ENCODE measurements around the gene MARK1. TPM values are rescaled to one million over a fixed set of nuclear protein-coding genes. Genes with fewer than 3 reads are reported as not detected.

The MARK1 gene
- total RNA-seq = 6.8 TPM
- 10 to 100 TPM in 6 of 8 donors, 1 to 10 TPM in 2; 6.5 to 15.3 (median 11.9) TPM for polyA plus RNA-seq (ENCODE audit: insufficient read depth in 1 of 8, insufficient read length in 8 of 8, low replicate concordance in 1 of 8)
- long read RNA-seq, donor 1, partial matches to known transcripts = 0 of 1 reads
- long read RNA-seq, donor 1, other reads (novel, unspliced or antisense) = 0 of 1 reads
- long read RNA-seq, donor 2 = 0 reads
- long read RNA-seq, donor 3 = 0 reads
- long read RNA-seq, donor 4, full-length matches to known transcripts = 1 of 1 reads
- long read RNA-seq, donor 4, partial matches to known transcripts = 0 of 1 reads
- long read RNA-seq, donor 4, other reads (novel, unspliced or antisense) = 0 of 1 reads
- long read RNA-seq, donor 5, full-length matches to known transcripts = 4 of 4 reads
- long read RNA-seq, donor 5, partial matches to known transcripts = 0 of 4 reads
- long read RNA-seq, donor 5, other reads (novel, unspliced or antisense) = 0 of 4 reads
- long read RNA-seq, donor 6 = 0 reads
- long read RNA-seq, donor 7, partial matches to known transcripts = 0 of 1 reads
- long read RNA-seq, donor 7, other reads (novel, unspliced or antisense) = 0 of 1 reads
- long read RNA-seq, donor 8, full-length matches to known transcripts = 3 of 3 reads
- long read RNA-seq, donor 8, partial matches to known transcripts = 0 of 3 reads
- long read RNA-seq, donor 8, other reads (novel, unspliced or antisense) = 0 of 3 reads
- long read RNA-seq, donor 9 = 0 reads
- long read RNA-seq, donor 10, partial matches to known transcripts = 0 of 1 reads
- long read RNA-seq, donor 10, other reads (novel, unspliced or antisense) = 0 of 1 reads
- long read RNA-seq, donor 11, full-length matches to known transcripts = 1 of 1 reads
- long read RNA-seq, donor 11, partial matches to known transcripts = 0 of 1 reads
- long read RNA-seq, donor 11, other reads (novel, unspliced or antisense) = 0 of 1 reads

DNA sequence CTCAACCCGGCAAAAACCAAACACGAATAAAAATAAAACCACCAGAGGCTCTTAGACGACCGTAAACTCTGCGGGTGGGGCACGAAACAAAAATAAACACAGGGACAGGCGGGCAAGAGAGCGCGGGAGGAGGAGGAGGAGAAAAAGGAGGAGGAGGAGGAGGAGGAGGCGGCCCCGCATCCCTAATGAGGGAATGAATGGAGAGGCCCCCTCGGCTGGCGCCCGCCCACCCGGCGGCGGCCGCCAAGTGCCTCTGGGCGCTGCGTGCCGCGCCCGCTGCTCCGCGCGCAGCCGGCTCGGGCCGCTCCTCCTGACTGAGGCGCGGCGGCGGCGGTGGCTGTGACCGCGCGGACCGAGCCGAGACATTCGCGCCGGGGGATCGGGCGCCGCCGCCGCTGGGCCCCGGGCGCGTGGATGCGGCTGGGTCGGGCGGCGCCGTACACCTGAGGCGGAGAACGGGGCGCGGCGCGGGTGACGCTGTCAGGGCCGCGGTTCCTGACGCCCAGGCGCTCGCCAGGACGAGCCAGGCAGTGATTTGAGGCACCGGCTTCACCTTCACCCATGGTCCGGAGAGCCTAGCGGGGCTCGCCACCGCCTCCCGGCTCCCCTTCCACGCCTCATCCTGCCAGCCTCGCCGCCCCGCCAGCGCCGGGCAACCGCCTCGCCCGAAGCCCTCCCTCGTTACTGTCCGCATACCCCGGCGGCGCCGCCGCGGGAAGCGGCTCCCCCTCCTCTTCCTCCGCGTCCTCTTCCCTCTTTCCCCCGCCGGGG, at the start of gene MARK1:
TSS of gene MARK1 (plus strand) at position 229 of the 771 bp plus-strand sequence. CDS start 687 bp downstream, outside the sequence.
- WGBS (ENCODE audit: insufficient coverage) = under 1% methylated on average over 94 of the region's 96 CpGs
- Histone ChIP-seq H3K4me1 (ENCODE audit: control insufficient read depth, insufficient read depth, low read length) (peaks cover 6% of the 10 kb centered on the region), H3K36me3 (ENCODE audit: control insufficient read depth, insufficient read depth, low read length) (no peaks in the 10 kb centered on the region), H3K27me3 (ENCODE audit: control insufficient read depth, insufficient read depth, low read length) (peaks cover 16% of the 10 kb centered on the region), H3K9me3 (replicated peaks; ENCODE audit: control insufficient read depth, low read depth, low read length) (peaks cover 2% of the 10 kb centered on the region), H3K27ac (ENCODE audit: low read length) (peak within 1 kb of the TSS; percentile 93), H3K4me3 (ENCODE audit: low read length) (peak within 1 kb of the TSS; percentile 78)
- peak; percentile 91 for DNase-seq

DNA sequence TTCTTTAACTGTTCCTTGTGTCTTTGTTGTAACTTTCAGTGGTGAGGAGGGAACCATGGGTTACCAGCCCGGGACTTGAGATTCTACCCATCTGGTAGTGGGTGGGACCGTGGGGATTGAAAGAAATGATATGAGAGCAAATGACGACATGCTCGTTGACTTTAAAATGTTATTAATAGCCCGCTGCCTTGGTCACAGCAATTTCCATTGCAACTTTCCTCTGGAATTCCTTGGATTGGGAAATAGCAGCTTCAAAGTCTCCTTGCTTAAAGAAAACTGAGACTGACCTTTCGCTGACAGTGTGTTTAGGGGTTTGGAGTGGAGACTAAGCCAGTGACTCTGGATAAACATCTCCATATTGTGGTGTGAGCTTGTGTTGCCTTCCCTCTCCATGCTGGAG, 44.2 kb upstream of the MARK1 start:
- Histone ChIP-seq H3K4me3 (ENCODE audit: low read length) (no peak overlapping the region), H3K27ac (ENCODE audit: low read length) (peak overlapping the region; percentile 63), H3K27me3 (ENCODE audit: control insufficient read depth, insufficient read depth, low read length) (no peaks in the 10 kb centered on the region), H3K9me3 (replicated peaks; ENCODE audit: control insufficient read depth, low read depth, low read length) (no peaks in the 10 kb centered on the region), H3K4me1 (ENCODE audit: control insufficient read depth, insufficient read depth, low read length) (no peaks in the 10 kb centered on the region), H3K36me3 (ENCODE audit: control insufficient read depth, insufficient read depth, low read length) (no peaks in the 10 kb centered on the region)
- peak; percentile 92 for DNase-seq
- 40% methylated on average over 3 of the region's 6 CpGs for WGBS (ENCODE audit: insufficient coverage)

DNA sequence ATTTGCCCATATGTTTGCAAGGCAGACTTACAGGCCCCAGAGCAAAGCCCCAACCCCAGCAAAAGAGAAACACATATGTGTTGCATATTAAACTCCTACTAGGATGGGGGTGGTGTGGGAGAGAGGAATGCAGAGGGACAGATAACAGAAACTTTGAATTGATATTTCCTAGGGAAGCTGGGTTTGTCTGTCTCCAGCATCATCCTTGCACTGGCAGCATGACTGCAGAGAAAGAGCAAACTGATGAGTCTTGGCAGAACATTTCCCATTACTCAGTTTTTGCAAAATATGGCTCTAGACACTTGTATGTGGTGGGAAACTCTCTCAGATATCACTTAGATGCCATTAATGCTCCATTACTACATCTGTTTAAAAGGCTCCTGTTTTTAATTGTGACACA, 43.8 kb upstream of the MARK1 start:
- Histone ChIP-seq H3K4me1 (ENCODE audit: control insufficient read depth, insufficient read depth, low read length) (no peaks in the 10 kb centered on the region), H3K9me3 (replicated peaks; ENCODE audit: control insufficient read depth, low read depth, low read length) (no peaks in the 10 kb centered on the region), H3K36me3 (ENCODE audit: control insufficient read depth, insufficient read depth, low read length) (no peaks in the 10 kb centered on the region), H3K4me3 (ENCODE audit: low read length) (no peak overlapping the region), H3K27me3 (ENCODE audit: control insufficient read depth, insufficient read depth, low read length) (no peaks in the 10 kb centered on the region), H3K27ac (ENCODE audit: low read length) (peak overlapping the region; percentile 63)
- peak; percentile 57 for DNase-seq

DNA sequence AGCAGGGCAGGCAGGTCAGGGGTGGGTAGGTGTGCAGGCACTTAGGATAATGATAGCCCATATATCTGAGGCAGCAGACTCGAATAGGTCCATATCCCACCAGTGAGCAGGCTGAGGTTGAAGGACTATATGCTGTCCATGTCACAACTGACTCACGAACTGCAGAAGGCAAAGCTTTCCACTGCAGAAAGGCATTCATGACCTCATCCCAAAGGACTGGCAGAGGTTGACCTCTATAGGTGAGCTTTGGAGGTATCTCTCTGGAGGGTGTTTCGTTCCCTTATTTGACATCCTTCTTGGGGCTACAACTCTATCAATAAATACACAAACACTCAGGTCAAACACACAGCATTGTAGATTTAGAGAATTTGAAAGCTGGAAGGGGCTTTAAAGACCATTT, 42.8 kb upstream of the MARK1 start:
- Histone ChIP-seq H3K27me3 (ENCODE audit: control insufficient read depth, insufficient read depth, low read length) (no peaks in the 10 kb centered on the region), H3K36me3 (ENCODE audit: control insufficient read depth, insufficient read depth, low read length) (no peaks in the 10 kb centered on the region), H3K4me1 (ENCODE audit: control insufficient read depth, insufficient read depth, low read length) (no peaks in the 10 kb centered on the region), H3K4me3 (ENCODE audit: low read length) (no peak overlapping the region), H3K27ac (ENCODE audit: low read length) (no peak overlapping the region), H3K9me3 (replicated peaks; ENCODE audit: control insufficient read depth, low read depth, low read length) (no peaks in the 10 kb centered on the region)
- no peak for DNase-seq
- WGBS (ENCODE audit: insufficient coverage) = 89% methylated on average over 1 of the region's 3 CpGs

DNA sequence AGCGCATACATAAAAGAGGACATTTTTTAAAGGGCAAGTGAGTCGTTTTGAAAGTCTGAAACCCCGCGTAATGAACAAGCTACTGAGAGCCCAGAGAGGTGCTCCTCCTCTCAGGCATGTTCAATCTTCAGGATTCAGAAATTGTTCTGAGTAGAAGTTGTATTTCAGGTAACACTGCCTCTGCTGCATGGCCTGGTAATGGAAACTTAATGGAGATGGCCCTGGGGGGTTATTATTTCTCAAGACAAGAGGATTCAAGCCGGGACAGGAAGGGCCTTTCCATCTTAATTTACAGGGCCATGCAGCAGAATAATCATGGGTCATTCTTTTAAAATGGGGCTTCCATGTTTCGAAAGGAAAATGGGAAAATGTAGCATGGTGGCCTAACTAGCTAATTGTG, 42.1 kb upstream of the MARK1 start:
- H3K4me1 ChIP-seq (ENCODE audit: control insufficient read depth, insufficient read depth, low read length) = no peaks in the 10 kb centered on the region
- no peaks in the 10 kb centered on the region for H3K27me3 ChIP-seq (ENCODE audit: control insufficient read depth, insufficient read depth, low read length)
- WGBS (ENCODE audit: insufficient coverage) = 66% methylated on average over 6 of the region's 6 CpGs
- H3K36me3 ChIP-seq (ENCODE audit: control insufficient read depth, insufficient read depth, low read length) = no peaks in the 10 kb centered on the region
- DNase-seq = no peak
- H3K4me3 ChIP-seq (ENCODE audit: low read length) = no peak overlapping the region
- H3K27ac ChIP-seq (ENCODE audit: low read length) = no peak overlapping the region
- no peaks in the 10 kb centered on the region for H3K9me3 ChIP-seq (replicated peaks; ENCODE audit: control insufficient read depth, low read depth, low read length)

DNA sequence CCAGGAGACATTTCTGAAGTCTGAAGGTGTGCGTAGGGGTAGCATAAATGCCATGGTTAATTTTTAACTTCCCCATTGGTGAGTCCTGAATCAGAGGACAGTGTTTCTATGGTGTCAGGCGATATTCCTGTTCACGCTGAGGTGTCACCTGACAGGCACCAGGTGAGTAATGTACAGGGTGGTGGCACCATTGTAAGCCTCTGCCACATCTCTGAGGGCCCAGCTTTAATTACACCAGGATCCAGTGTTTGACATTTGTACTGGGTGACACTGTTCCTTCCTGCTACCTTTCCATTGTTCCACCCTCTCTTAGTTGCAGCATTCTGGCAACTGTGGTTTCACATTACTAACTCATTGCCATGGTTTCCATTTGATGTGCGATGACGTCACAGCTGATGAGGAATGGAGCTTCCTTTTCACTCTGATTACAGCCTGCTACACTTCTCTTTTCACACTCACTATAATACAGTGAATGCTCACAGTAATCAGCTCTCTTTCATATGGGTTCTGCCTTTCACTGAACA, 40.6 kb upstream of the MARK1 start:
- H3K36me3 ChIP-seq (ENCODE audit: control insufficient read depth, insufficient read depth, low read length) = no peaks in the 10 kb centered on the region
- no peak overlapping the region for H3K4me3 ChIP-seq (ENCODE audit: low read length)
- DNase-seq = peak; percentile 36
- H3K4me1 ChIP-seq (ENCODE audit: control insufficient read depth, insufficient read depth, low read length) = no peaks in the 10 kb centered on the region
- WGBS (ENCODE audit: insufficient coverage) = 60% methylated on average over 4 of the region's 5 CpGs
- H3K27ac ChIP-seq (ENCODE audit: low read length) = no peak overlapping the region
- no peaks in the 10 kb centered on the region for H3K27me3 ChIP-seq (ENCODE audit: control insufficient read depth, insufficient read depth, low read length)
- no peaks in the 10 kb centered on the region for H3K9me3 ChIP-seq (replicated peaks; ENCODE audit: control insufficient read depth, low read depth, low read length)

DNA sequence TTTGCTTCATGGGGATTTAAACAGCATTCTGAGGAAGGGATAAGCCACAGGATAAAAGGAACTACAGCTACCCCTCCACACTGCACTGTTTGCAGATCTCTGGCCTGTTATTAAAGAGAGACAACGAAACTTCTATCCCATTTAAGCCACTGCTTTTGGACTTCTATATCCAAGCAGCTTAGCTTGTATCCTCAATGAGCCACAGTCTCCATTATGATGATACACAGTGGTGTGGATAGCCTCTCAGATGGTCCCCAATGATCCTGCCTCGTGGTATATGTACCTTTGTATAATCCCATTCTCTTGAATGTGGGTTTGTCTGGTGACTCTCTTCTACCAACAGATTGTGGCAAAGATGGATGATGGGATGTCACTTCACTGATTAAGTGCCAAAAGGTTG, 36.0 kb upstream of the MARK1 start:
- Histone ChIP-seq H3K9me3 (replicated peaks; ENCODE audit: control insufficient read depth, low read depth, low read length) (no peaks in the 10 kb centered on the region), H3K4me1 (ENCODE audit: control insufficient read depth, insufficient read depth, low read length) (no peaks in the 10 kb centered on the region), H3K4me3 (ENCODE audit: low read length) (no peak overlapping the region), H3K27ac (ENCODE audit: low read length) (no peak overlapping the region), H3K27me3 (ENCODE audit: control insufficient read depth, insufficient read depth, low read length) (no peaks in the 10 kb centered on the region), H3K36me3 (ENCODE audit: control insufficient read depth, insufficient read depth, low read length) (no peaks in the 10 kb centered on the region)
- no peak for DNase-seq
- WGBS (ENCODE audit: insufficient coverage) = no CpG with 5 or more reads among the region's 2 CpGs

DNA sequence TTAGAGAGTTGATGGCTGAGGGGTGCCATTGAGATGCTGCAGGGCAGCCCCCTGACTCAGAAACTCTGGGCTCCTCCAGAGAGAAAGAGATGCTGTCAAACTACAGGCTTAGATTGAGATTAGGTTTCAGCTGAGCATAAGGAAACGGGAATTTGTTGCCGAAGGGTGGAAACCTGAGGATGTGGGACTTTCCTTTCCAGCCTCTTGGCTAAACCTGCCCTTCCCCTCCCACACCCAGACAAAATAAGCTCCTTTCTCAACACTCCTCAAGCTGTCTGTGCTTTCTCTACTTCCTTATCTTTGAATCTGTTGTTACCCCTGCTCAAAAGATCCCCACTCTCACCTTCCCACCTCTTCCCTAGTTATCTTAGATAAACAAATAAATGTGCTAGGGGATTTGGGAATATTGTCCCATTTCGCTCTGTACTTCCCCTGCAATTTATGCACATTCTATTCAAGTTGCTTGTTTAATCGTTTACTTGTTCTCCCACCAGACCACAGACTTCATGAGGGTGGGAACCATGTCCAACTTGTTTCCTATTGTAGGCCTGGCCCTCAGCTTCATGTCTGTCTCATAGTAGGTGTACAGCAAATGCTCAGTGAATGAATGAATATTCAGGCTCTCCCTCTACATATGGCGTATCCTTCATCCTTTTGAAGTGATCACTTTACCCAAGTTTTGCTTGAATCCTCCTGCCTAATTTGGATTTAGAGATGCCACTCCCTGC, 30.6 kb upstream of the MARK1 start:
- no peak overlapping the region for H3K27ac ChIP-seq (ENCODE audit: low read length)
- no peak for DNase-seq
- no peaks in the 10 kb centered on the region for H3K36me3 ChIP-seq (ENCODE audit: control insufficient read depth, insufficient read depth, low read length)
- H3K4me3 ChIP-seq (ENCODE audit: low read length) = no peak overlapping the region
- no peaks in the 10 kb centered on the region for H3K4me1 ChIP-seq (ENCODE audit: control insufficient read depth, insufficient read depth, low read length)
- no peaks in the 10 kb centered on the region for H3K27me3 ChIP-seq (ENCODE audit: control insufficient read depth, insufficient read depth, low read length)
- WGBS (ENCODE audit: insufficient coverage) = 100% methylated on average over 1 of the region's 5 CpGs
- no peaks in the 10 kb centered on the region for H3K9me3 ChIP-seq (replicated peaks; ENCODE audit: control insufficient read depth, low read depth, low read length)

DNA sequence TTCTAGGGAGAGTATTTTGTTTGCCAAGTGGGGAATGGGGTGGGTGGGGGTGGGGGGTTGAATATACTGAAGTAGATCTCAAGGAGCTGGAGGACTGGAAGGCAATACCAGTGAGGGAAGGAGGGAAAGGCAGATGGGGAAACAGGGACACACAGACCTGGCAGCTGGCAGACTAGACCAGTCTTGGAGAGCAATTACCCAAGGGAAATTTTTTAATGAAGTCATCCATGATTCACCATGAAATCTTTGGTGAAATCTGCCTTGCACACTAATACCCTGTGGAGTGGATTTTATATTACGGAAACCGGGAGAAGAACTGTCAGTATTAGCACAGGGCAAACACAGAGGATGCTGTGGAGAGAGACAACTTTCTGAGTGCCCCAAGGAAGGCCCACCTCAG, 29.7 kb upstream of the MARK1 start:
- H3K4me1 ChIP-seq (ENCODE audit: control insufficient read depth, insufficient read depth, low read length) = no peaks in the 10 kb centered on the region
- no peaks in the 10 kb centered on the region for H3K9me3 ChIP-seq (replicated peaks; ENCODE audit: control insufficient read depth, low read depth, low read length)
- no peak overlapping the region for H3K4me3 ChIP-seq (ENCODE audit: low read length)
- H3K36me3 ChIP-seq (ENCODE audit: control insufficient read depth, insufficient read depth, low read length) = no peaks in the 10 kb centered on the region
- DNase-seq = no peak
- no peak overlapping the region for H3K27ac ChIP-seq (ENCODE audit: low read length)
- no peaks in the 10 kb centered on the region for H3K27me3 ChIP-seq (ENCODE audit: control insufficient read depth, insufficient read depth, low read length)
- WGBS (ENCODE audit: insufficient coverage) = no CpG with 5 or more reads among the region's 2 CpGs
